GM19452 (cell line): ENCODE results near the gene PTRHD1.

Source experiments
- ATAC-seq: cut with Tn5 transposase; IDR thresholded peaks from one replicate; pipeline ENCODE4 v1.9.1; 2021; ENCODE audit not compliant: unreplicated experiment

The PTRHD1 gene

DNA sequence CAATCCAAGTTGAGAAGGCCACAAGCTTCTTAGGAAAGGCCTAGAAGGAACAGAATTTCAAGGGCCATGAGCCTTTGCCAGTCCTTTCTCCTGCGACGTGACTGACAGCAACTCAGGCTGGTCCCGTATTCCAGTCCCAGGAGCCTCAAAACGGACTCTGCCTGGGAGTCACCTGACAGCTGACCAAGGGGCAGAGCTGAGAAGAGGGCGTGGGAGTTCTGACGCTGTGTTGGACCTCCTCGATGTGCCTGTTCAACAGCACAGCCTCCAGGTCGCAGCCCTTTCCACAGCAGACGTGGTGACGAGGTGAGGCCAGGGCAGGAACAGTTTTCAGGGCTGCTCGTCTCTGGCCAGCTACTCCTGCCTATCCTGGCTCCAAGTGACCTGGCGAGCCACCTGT lies 37.6 kb upstream of the PTRHD1 start:
- no peak for ATAC-seq

DNA sequence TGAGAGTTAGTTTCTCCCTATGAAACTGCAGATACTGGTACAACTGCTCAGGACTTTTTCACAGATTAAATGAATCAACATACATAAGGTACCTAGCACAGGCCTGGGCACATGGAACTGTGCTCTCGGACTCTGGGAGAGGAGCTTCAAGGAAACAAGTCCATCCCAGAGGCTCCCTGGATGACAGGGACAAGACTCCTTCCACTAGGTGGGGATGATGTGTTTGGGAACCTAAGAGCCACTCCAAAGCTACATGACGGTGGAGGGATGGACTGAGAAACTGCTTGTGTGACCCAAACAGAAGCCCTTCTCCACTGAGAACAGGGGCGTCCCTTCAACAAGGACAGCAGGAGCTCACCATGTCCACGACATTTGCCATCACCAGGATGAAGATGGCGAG lies 37.2 kb upstream of the PTRHD1 start:
- no peak for ATAC-seq

DNA sequence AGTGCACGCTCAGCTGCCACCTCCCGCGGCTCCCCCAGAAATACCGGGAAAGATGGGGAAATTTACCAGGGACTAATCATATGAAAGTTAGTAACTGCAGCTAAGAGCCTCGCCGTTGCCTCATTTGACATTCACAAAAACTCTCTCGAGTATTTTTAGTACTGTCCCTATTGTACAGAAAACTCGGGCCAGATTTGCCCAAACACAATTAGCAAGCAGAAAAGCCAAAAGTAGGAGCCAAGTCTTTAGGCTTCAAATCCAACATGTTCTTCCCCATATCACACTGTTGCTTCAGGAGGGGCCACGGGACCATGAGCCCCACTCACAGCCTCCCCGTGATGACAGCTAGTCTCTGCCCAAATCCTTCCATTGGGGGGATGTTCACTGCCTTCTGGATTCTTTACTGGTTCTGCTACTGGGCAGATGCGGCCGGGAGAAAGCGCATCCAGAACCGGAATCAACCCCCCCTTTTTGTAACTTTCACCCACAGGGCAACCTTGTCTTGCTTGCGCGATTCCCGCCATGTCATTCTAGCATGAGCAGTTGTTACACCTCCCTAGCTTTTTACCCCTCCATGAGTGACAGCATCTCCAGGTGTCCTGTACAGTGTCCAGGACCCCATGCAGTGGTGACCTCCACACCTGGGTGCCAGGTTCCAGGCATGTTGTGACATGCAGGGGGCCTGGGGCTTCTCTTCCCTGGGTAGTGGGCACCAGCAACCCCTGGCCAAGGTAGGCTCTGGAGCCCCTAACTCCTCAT lies 35.2 kb upstream of the PTRHD1 start:
- no peak for ATAC-seq

DNA sequence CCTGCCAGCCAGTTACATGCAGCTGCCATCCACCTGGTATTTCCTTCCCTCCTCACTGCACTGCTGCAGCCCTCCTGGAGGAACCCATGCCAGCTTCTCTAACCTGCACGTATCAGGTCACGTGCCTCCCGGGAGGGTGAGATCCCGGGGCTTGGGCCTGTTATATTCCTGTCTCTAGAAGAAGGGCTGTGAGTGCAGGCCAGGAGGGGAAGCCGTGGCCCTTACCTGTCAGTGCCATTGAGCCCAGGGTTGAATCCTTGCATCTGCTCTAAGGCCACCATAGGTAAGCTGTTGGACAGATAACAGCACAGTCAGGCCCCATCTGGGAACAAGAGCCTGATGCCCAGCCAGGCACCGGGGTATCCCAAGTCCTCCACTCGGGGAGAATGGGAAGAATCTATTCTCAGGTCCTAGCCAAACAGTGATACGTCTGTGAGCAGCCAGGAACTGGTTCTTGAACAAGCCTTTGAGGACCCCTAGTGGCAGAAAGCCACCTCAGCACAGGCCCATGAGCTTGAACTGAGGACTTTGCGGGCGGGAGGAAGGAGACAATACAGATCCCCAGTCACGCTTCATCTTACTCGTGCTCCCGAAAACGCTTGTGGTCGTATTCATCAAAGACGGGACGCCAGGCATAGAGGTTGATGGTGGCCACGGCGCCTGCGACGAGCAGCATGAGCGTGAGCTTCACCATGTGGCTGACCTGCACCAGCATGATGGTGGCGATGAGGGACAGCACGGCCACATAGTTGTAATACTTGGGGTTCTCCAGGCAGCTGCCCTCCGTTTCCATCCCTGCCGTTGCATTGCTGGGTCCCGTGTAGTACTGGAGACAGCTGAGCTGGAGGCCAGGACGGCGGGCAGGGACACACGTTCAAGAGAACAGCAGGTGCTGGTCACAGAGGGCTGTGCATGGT lies 34.4 kb upstream of the PTRHD1 start:
- no peak for ATAC-seq

DNA sequence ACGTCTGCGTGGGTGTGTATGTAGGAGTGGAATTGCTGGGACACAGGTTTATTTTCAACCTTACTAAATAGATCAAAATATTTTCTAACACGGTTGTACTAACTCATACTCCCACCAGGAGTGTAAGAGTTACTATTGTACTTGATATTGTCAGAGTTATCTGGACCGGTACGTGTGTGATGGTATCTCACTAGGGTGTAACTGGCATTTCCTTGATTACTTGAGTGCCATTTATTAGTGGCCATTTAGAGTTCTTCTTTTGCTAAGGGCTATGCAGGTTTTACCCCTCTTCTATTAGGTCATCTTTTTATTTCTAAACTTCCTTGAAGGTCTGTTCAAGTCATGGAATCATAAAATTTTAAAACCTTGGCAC lies 33.6 kb upstream of the PTRHD1 start:
- ATAC-seq: no peak

GRCh38 chr2:24825883-24826772 lies 32.9 kb upstream of the PTRHD1 start:
- no peak for ATAC-seq

DNA sequence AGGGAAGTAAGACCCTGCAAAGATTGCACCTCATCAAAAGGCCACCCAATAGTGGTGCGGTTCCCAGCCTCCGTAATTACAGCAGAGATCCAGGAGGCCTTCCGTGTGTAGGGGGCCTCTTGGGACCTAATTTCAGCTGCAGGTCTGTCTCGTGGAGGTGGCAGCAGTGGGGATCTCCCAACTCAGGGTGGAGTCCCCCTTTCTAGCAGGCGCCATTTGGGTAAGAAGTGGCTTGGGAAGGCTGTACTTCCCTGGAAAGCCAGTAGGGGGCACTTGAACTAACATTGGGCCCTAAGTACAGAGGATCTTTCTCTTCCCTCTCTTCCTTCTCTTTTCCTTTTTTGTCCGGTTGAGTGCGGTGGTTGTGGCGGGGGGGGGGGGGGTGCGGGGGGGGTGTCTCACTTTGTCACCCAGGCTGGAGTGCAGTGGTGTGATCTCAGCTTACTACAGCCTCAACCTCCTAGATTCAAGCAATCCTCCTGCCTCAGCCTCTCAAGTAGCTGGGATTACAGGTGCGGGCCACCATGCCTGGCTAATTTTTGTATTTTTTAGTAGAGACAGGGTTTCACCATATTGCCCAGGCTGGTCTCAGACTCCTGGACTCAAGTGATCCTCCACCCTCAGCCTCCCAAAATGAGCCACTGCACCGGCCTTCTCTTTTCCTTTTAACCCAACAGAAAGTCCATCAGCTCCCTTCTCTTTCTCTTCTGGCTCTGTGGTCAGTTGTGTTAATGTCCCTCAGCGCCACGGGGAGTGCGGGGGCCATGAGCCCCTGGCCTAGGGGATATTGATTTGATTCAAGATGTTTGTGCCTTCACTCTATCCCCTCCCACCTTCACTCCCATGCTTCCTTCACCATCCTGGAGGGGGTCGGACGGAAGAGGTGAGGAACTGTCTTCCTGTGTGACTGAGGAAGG lies 32.0 kb upstream of the PTRHD1 start:
- no peak for ATAC-seq

DNA sequence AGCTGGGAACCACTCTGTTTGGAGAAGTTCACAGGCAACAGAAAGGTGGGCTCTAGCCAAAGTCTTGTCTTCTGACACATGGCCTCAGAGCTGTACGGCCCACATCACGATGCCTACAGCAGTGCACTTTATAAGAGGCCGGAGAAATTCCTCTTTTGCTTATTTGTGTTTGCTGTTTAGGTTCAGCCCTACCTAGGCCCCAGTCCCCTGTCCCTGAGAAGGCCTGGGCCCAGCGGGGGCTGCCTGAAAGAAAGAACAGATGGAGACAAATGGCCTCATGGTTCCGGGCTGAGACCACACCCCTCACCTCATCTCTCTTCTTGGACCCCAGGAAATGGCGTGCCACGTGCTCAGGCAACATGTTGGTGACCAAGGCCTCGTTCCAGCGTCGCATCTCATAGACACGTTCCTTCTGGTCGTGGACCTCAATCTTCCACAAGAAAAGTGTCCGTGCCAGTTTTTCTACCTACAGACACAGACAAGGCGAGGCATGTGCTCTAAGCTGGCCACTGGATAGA lies 30.9 kb upstream of the PTRHD1 start:
- no peak for ATAC-seq

DNA sequence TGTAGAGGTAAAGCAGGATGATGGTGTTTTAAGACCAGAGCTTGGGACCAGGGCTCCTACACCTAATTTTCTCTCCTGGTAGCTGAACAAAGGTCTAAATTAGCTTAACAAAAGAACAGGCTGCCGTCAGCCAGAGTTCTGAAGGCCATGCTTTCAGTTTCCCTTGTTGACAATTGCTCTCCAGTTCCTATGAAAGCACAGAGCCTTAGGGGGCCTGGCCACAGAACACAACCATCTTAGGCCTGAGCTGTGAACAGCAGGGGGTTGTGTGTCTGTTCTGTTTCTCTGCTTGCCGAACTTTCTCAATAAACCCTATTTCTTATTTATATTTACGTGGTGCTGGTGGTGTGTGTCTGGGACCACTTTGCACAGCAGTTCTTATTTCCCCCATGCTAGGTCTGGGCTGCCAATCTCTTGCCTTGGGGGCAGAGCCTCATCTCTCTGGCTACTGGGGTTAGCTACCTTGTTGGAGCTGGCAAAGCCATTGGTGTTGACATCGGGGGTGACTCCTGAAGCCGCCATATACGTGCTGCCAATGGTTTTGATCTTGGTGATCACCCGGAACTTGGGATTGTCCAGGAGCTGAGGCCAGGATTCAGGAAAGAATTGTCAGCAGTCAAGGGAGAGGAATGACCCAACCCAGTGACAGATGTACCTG lies 29.0 kb upstream of the PTRHD1 start:
- ATAC-seq: no peak

DNA sequence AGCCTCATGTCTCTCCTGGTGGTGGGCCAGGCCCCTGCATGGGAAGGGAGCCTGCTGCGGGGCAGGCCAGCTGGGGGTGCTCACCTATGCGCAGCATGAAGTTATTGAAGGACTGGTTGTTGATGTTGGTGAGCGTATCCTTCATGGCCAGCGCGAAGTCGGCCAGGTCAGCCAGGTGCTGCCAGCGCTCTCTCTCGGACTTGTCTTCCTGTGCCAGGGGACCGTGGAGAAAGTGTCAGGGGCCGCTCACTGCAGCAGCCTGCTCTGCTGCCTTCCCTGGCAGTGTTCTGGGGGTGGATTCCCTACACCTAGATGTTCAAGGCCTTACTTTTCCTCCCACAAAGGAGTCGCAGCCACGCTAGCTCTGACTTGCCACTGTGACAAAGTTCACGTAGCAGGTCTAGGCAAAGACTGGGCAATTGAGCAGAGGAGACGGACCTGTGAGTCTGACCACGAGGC lies 28.3 kb upstream of the PTRHD1 start:
- ATAC-seq: no peak

GRCh38 chr2:24820598-24821432 lies 27.6 kb upstream of the PTRHD1 start:
- ATAC-seq: no peak

DNA sequence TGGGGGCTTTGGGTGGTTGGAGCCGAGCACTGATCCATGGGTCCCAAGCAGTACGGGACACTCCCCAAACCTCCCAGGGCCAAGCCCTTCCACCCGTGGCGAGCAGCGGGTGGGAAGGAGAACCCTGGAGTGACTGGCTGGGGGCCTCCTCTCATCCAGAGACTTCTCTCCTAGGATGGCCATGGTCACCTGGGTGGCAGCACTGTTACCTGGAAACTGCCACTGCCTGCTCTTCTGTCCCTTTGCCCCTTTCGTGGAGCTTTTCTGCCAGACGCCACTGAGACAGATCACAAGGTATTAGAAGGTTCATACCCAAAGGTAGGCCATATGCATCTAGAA lies 27.0 kb upstream of the PTRHD1 start:
- ATAC-seq: no peak

- no peak for ATAC-seq
Measured at GRCh38 chr2:24819442-24820174, 26.4 kb upstream of the PTRHD1 start.

GRCh38 chr2:24818721-24819167 lies 25.6 kb upstream of the PTRHD1 start:
- ATAC-seq: no peak

- no peak for ATAC-seq
Measured at GRCh38 chr2:24816884-24817283, 23.7 kb upstream of the PTRHD1 start.

DNA sequence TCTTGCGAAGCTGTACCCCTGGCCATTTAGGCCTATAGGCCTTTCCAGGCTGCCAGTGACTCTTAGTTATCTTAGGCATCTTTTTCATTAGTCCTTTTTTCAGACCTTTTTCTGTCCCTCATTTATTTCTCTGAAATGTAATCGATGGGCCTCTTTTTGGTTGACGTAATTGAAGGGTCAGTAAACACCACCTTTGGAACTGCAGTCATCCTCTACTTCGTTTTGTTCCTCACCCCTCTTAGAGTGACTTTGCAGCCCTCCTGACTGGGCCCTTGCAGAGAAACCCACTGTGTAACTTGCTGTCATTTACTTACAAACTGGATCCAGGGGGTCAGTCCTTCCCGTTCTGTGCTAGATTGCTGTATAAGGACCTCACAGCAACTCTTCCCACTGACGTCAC lies 23.2 kb upstream of the PTRHD1 start:
- no peak for ATAC-seq

- no peak for ATAC-seq
Measured at GRCh38 chr2:24815171-24815570, 22.0 kb upstream of the PTRHD1 start.

DNA sequence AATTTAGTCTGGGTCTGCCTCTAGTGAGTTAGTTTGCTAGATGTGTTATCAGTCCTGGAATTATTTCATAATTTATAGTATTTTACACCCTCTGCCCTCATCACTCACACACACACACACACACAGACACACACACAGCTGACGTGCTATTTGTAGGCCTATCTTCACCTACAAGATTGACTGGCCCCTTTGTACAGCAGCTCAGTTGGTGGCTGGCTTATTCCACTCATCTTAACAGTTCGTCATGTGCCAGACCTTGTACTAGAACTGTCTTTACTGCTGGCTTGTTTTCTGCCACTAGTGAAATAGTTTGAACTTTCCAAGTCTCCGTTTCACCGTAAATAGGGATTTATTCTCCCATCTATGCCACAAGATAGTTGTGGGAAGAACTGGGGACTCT lies 21.3 kb upstream of the PTRHD1 start:
- ATAC-seq: no peak
